IPS DF 4.7 (cell line): Measurements from ENCODE around the gene CHD5.

Source experiments
- DNase-seq: peaks from one replicate; pipeline ENCODE4 v3.0.0-alpha.2; 2013; ENCODE audit warnings: low spot score; ENCODE audit errors: extremely low read depth

CHD5 gene

GRCh38 chr1:6174621-6175410 is 5.3 kb downstream of the CHD5 start:
- DNase-seq, result no peak

GRCh38 chr1:6172549-6172948 is 7.6 kb downstream of the CHD5 start:
- no peak for DNase-seq

- no peak for DNase-seq
These were observed 8.5 kb downstream of the CHD5 start for GRCh38 chr1:6171548-6172124.

- no peak for DNase-seq
These were observed 9.3 kb downstream of the CHD5 start for GRCh38 chr1:6170742-6171201.

GRCh38 chr1:6170116-6170741 is 9.9 kb downstream of the CHD5 start:
- no peak for DNase-seq

- no peak for DNase-seq
These were observed 11.1 kb downstream of the CHD5 start for GRCh38 chr1:6168947-6169586.

GRCh38 chr1:6167391-6168303 is 12.5 kb downstream of the CHD5 start:
- DNase-seq, result no peak

GRCh38 chr1:6166655-6167390 is 13.3 kb downstream of the CHD5 start:
- DNase-seq, result no peak

- no peak for DNase-seq
These were observed 13.9 kb downstream of the CHD5 start for GRCh38 chr1:6166221-6166620.

GRCh38 chr1:6165441-6165985 is 14.6 kb downstream of the CHD5 start:
- no peak for DNase-seq

- no peak for DNase-seq
These were observed 15.1 kb downstream of the CHD5 start for GRCh38 chr1:6165027-6165426.

- no peak for DNase-seq
These were observed 16.0 kb downstream of the CHD5 start for GRCh38 chr1:6163973-6164617.

GRCh38 chr1:6163191-6163972 is 16.7 kb downstream of the CHD5 start:
- DNase-seq, result no peak

GRCh38 chr1:6162773-6163172 is 17.3 kb downstream of the CHD5 start:
- DNase-seq, result no peak

GRCh38 chr1:6162341-6162740 is 17.8 kb downstream of the CHD5 start:
- no peak for DNase-seq

GRCh38 chr1:6158181-6158580 is 21.9 kb downstream of the CHD5 start:
- DNase-seq, result no peak

GRCh38 chr1:6157528-6158174 is 22.5 kb downstream of the CHD5 start:
- DNase-seq, result no peak

GRCh38 chr1:6157132-6157527 is 23.0 kb downstream of the CHD5 start:
- no peak for DNase-seq
